HepG2 (cell line): ENCODE results near the gene IRGQ. TPM values are rescaled to one million over a fixed set of nuclear protein-coding genes. Genes with fewer than 3 reads are reported as not detected.

Experiments
- ADNP ChIP-seq: sonication (generic); formaldehyde crosslinking; IDR thresholded peaks from 2 replicates; pipeline ENCODE4 v1.4.0; 2020; ENCODE audit warnings: missing genetic modification reagents
- ATAD3A ChIP-seq: sonication (generic); formaldehyde crosslinking; IDR thresholded peaks from 2 replicates; pipeline ENCODE4 v1.4.0; 2020; ENCODE audit warnings: missing genetic modification reagents
- BCL6 ChIP-seq: IDR thresholded peaks from 2 replicates; pipeline ENCODE4 v1.6.1; 2016; ENCODE audit warnings: missing genetic modification reagents, missing compliant biosample characterization
- GZF1 ChIP-seq: sonication (generic); formaldehyde crosslinking; IDR thresholded peaks from 2 replicates; pipeline ENCODE4 v1.5.1; 2020; ENCODE audit warnings: mild to moderate bottlenecking, missing genetic modification reagents
- HDAC1 ChIP-seq: sonication (generic); formaldehyde crosslinking; IDR thresholded peaks from 2 replicates; pipeline ENCODE4 v1.5.1; 2020; ENCODE audit warnings: mild to moderate bottlenecking, missing genetic modification reagents
- KLF11 ChIP-seq: IDR thresholded peaks from 2 replicates; pipeline ENCODE4 v1.6.1; 2016; ENCODE audit warnings: missing compliant biosample characterization
- KLF9 ChIP-seq: IDR thresholded peaks from 2 replicates; pipeline ENCODE4 v1.6.1; 2016; ENCODE audit warnings: low read depth
- PLRG1 ChIP-seq: fragments of 450-650 bp; conservative IDR thresholded peaks from 2 replicates; pipeline ENCODE4 v1.6.1; 2016
- REST ChIP-seq, 2 experiments: IDR thresholded peaks; 2 replicates each; pipeline ENCODE4 v1.6.1; 2011 to 2012; ENCODE audit warnings: low read length in 2 of 2, borderline replicate concordance in 1 of 2, low read depth in 1 of 2, mild to moderate bottlenecking in 1 of 2, moderate library complexity in 1 of 2
- SNAI1 ChIP-seq: sonication (generic); formaldehyde crosslinking; IDR thresholded peaks from 2 replicates; pipeline ENCODE4 v1.5.0; 2020; ENCODE audit warnings: mild to moderate bottlenecking, missing genetic modification reagents, borderline replicate concordance
- STAT5B ChIP-seq: sonication (generic); formaldehyde crosslinking; IDR thresholded peaks from 2 replicates; pipeline ENCODE4 v1.4.0; 2020; ENCODE audit warnings: missing genetic modification reagents
- ZBTB20 ChIP-seq: sonication (generic); formaldehyde crosslinking; IDR thresholded peaks from 2 replicates; pipeline ENCODE4 v1.8.1; 2023; ENCODE audit warnings: missing genetic modification reagents, low read depth, mild to moderate bottlenecking, borderline replicate concordance
- ZNF160 ChIP-seq: sonication (generic); formaldehyde crosslinking; IDR thresholded peaks from 2 replicates; pipeline ENCODE4 v1.8.0; 2022; ENCODE audit warnings: mild to moderate bottlenecking, inconsistent platforms, missing genetic modification reagents
- ZNF251 ChIP-seq: sonication (generic); formaldehyde crosslinking; IDR thresholded peaks from 2 replicates; pipeline ENCODE4 v1.9.0; 2021; ENCODE audit warnings: mild to moderate bottlenecking, missing genetic modification reagents
- ZNF292 ChIP-seq: sonication (generic); formaldehyde crosslinking; IDR thresholded peaks from 2 replicates; pipeline ENCODE4 v1.8.1; 2022; ENCODE audit warnings: mild to moderate bottlenecking, low read depth, missing genetic modification reagents, borderline replicate concordance
- ZNF343 ChIP-seq: sonication (generic); formaldehyde crosslinking; IDR thresholded peaks from 2 replicates; pipeline ENCODE4 v1.4.0; 2020; ENCODE audit warnings: mild to moderate bottlenecking, missing genetic modification reagents
- ZNF567 ChIP-seq: sonication (generic); formaldehyde crosslinking; IDR thresholded peaks from 2 replicates; pipeline ENCODE4 v1.8.1; 2023; ENCODE audit warnings: mild to moderate bottlenecking, missing genetic modification reagents, borderline replicate concordance
- ZNF605 ChIP-seq: sonication (generic); formaldehyde crosslinking; IDR thresholded peaks from 2 replicates; pipeline ENCODE4 v1.8.0; 2022; ENCODE audit warnings: mild to moderate bottlenecking, missing genetic modification reagents
- ZNF878 ChIP-seq: sonication (generic); formaldehyde crosslinking; IDR thresholded peaks from 2 replicates; pipeline ENCODE4 v1.8.1; 2023; ENCODE audit warnings: mild to moderate bottlenecking, missing genetic modification reagents, moderate library complexity
- polyA plus RNA-seq, 8 experiments: library from polyadenylated mRNA; depleted of rRNA in 3 of 8; stranded (reverse) in 7 of 8; unstranded in 1 of 8; fragments of >200 nt; fragmentation: Illumina TruSeq in 4 of 8; extraction: Trizol in 4 of 8; gene quantifications; 2 replicates each; pipeline versions ENCODE4 v1.2.1 to v1.2.3, GENCODE V29; 2011 to 2016; ENCODE audit warnings: low read depth in 4 of 8, missing spikeins in 1 of 8, mixed read lengths in 1 of 8; ENCODE audit not compliant: insufficient read depth in 1 of 8
- total RNA-seq, 5 experiments: library from RNA; depleted of rRNA; stranded (reverse); fragments of >200 nt; fragmentation: Illumina TruSeq; extraction: Trizol; gene quantifications; 2 replicates each; pipeline ENCODE4 v1.2.3, GENCODE V29; 2016; ENCODE audit warnings: low read depth in 1 of 5
- TF ChIP-seq, protein P1 (sequence below), 2 experiments: sonication (generic) in 1 of 2; formaldehyde crosslinking in 1 of 2; IDR thresholded peaks; 2 replicates each; pipeline versions ENCODE4 v1.5.1 to v1.6.1; 2011 to 2020; ENCODE audit warnings: borderline replicate concordance in 1 of 2, low read depth in 1 of 2, low read length in 1 of 2, mild to moderate bottlenecking in 1 of 2, missing genetic modification reagents in 1 of 2, moderate library complexity in 1 of 2
- TF ChIP-seq, protein P2 (sequence below): sonication (generic); formaldehyde crosslinking; IDR thresholded peaks from 2 replicates; pipeline ENCODE4 v1.5.0; 2020; ENCODE audit warnings: missing genetic modification reagents
- TF ChIP-seq, protein P3 (sequence below): IDR thresholded peaks from 2 replicates; pipeline ENCODE4 v1.6.1; 2016; ENCODE audit warnings: mild to moderate bottlenecking, missing biosample characterization, missing genetic modification reagents

IRGQ gene
- total and polyA plus RNA-seq, 2 of the 13 experiments (the other 11 are each of a cell fraction or from before 2014, with no cell fraction given) = 11.6 to 12.4 TPM

- no peak for TF ChIP-seq REST (IDR thresholded peaks at IDR 0.05; ENCODE audit: borderline replicate concordance in 1 of 2, low read depth in 1 of 2, low read length in 2 of 2)
- TF ChIP-seq KLF9 (CRISPR knock-in tag) = no peak
- TF ChIP-seq PLRG1 = no peak
- TF ChIP-seq ZBTB20 (CRISPR knock-in tag) = peak; percentile 80; the same call in 1 of the 2 replicates
- peak; percentile 53; the same call in 1 of the 2 replicates for TF ChIP-seq ZNF343 (CRISPR knock-in tag)
- peak; percentile 7; the same call in 1 of the 2 replicates for TF ChIP-seq BCL6
- no peak for TF ChIP-seq ZNF251 (CRISPR knock-in tag)
- TF ChIP-seq ZNF160 (CRISPR knock-in tag) = peak; percentile 88; the same call in 1 of the 2 replicates
- peak; percentile 73 for TF ChIP-seq ZNF605 (CRISPR knock-in tag)
- TF ChIP-seq ZNF567 = peak; percentile 93
- TF ChIP-seq HDAC1 (CRISPR knock-in tag) = peak; percentile 77; the same call in 1 of the 2 replicates
- TF ChIP-seq, protein P1, sequence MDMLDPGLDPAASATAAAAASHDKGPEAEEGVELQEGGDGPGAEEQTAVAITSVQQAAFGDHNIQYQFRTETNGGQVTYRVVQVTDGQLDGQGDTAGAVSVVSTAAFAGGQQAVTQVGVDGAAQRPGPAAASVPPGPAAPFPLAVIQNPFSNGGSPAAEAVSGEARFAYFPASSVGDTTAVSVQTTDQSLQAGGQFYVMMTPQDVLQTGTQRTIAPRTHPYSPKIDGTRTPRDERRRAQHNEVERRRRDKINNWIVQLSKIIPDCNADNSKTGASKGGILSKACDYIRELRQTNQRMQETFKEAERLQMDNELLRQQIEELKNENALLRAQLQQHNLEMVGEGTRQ (IDR thresholded peaks at IDR 0.05; ENCODE audit: low read depth, low read length) = no peak
- TF ChIP-seq, protein P1 (CRISPR knock-in tag; IDR thresholded peaks at IDR 0.05; ENCODE audit: borderline replicate concordance) = no peak; the same call in 1 of the 2 replicates
- TF ChIP-seq, protein P2, sequence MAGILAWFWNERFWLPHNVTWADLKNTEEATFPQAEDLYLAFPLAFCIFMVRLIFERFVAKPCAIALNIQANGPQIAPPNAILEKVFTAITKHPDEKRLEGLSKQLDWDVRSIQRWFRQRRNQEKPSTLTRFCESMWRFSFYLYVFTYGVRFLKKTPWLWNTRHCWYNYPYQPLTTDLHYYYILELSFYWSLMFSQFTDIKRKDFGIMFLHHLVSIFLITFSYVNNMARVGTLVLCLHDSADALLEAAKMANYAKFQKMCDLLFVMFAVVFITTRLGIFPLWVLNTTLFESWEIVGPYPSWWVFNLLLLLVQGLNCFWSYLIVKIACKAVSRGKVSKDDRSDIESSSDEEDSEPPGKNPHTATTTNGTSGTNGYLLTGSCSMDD (CRISPR knock-in tag) = no peak; the same call in 1 of the 2 replicates
- no peak for TF ChIP-seq ATAD3A (CRISPR knock-in tag)
- TF ChIP-seq, protein P3, sequence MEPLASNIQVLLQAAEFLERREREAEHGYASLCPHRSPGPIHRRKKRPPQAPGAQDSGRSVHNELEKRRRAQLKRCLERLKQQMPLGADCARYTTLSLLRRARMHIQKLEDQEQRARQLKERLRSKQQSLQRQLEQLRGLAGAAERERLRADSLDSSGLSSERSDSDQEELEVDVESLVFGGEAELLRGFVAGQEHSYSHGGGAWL (CRISPR knock-in tag) = peak; percentile 83; the same call in 1 of the 2 replicates
- TF ChIP-seq ZNF878 (CRISPR knock-in tag) = peak; percentile 76; the same call in 1 of the 2 replicates
- peak; percentile 45; the same call in 1 of the 2 replicates for TF ChIP-seq GZF1 (CRISPR knock-in tag)
- no peak for TF ChIP-seq STAT5B
- TF ChIP-seq ZNF292 = 0 out of 2 replicates have a peak, but pooled peaks have one; percentile 9
- no peak for TF ChIP-seq ADNP (CRISPR knock-in tag)
- 0 out of 2 replicates have a peak, but pooled peaks have one; percentile 37 for TF ChIP-seq KLF11 (CRISPR knock-in tag)
- TF ChIP-seq SNAI1 (CRISPR knock-in tag) = 0 out of 2 replicates have a peak, but pooled peaks have one; percentile 42
These were observed 23.5 kb upstream of the IRGQ start, which contains the start of gene ZNF428 (continued) for GRCh38 chr19:43619262-43620060.
